Stimulated activated memory B cell treated with anti-CD40 and anti-IgM and Interleukin-4, amounts not matched to agents 10 μg/mL and 1 μg/mL and 100 μg/mL, for 72 hours (primary cell): Measurements from ENCODE around the gene ERCC6.
A peak's percentile ranks its signal among the peaks of the same experiment; 100 is the strongest.

Source experiments
- ATAC-seq: fragments of 150-1000 bp; cut with Tn5 transposase; 2 replicates; pipeline ENCODE4 v1.10.0; 2021
- H3K27ac Mint-ChIP-seq: one replicate; pipeline ENCODE4 v1.8.0; 2022; ENCODE audit warnings: mild to moderate bottlenecking, mixed read lengths
- H3K27me3 Mint-ChIP-seq: one replicate; pipeline ENCODE4 v1.8.0; 2022; ENCODE audit warnings: mixed read lengths
- H3K36me3 Mint-ChIP-seq: one replicate; pipeline ENCODE4 v1.8.0; 2022; ENCODE audit warnings: mixed read lengths
- H3K4me1 Mint-ChIP-seq: one replicate; pipeline ENCODE4 v1.8.0; 2022; ENCODE audit warnings: mixed read lengths
- H3K4me3 Mint-ChIP-seq: one replicate; pipeline ENCODE4 v1.8.0; 2022; ENCODE audit warnings: mild to moderate bottlenecking, moderate library complexity, mixed read lengths
- H3K9me3 Mint-ChIP-seq: one replicate; pipeline ENCODE4 v1.8.0; 2022; ENCODE audit warnings: mixed read lengths

The ERCC6 gene

DNA sequence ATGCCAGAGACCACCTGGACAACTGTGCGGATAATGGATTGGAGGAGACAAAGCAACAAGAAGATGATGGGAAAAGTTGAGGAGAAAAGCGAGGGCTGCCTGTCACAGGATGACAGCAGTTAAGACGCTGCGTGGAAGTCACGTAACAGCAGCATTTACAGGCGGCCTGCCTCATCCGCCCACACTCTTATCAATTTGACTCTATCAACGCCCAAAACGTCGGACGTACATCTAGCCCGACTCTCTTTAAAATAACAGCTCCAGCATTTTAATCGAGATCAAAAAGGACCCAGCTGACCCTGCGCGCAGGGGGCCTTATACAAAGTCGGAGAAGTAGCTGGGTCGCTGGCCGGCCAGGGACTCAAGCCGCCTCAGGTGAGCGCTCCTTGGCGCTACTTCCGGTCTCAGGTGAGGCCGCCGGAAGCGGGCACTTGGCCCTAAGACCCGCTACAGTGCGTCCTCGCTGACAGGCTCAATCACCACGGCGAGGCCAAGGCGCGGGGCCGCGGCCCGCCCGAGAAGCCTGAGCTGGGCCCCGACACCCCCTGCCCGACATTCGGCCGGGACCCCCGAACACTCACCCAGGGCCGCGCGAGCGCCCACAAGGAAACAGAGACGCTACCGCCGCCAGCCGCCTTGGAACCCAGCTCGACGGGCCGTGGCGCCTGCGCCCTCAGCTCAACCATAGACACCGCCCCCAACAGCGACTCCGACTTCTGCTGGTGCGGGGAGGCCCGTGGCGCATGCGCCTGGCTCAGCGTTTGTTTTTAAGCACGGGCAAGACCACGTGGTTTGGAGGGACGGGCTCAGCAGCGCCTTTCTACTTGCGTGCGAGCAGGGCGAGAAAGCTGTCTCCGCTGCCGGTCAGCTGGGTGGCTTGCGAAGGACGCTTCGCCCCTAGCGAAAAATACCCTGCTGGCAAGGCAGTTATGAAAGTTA lies at the start of gene ERCC6:
TSS of gene ERCC6 (minus strand) at position 741 of the 939 bp plus-strand sequence.
- H3K4me3 Mint-ChIP-seq: peak within 1 kb of the TSS; percentile 87
- H3K9me3 Mint-ChIP-seq: peaks cover 7% of the 10 kb centered on the region
- peaks cover 36% of the 10 kb centered on the region for H3K36me3 Mint-ChIP-seq
- peaks cover 55% of the 10 kb centered on the region for H3K4me1 Mint-ChIP-seq
- H3K27ac Mint-ChIP-seq: peak within 1 kb of the TSS; percentile 99
- peak; percentile 95 for ATAC-seq
- peaks cover 11% of the 10 kb centered on the region for H3K27me3 Mint-ChIP-seq

DNA sequence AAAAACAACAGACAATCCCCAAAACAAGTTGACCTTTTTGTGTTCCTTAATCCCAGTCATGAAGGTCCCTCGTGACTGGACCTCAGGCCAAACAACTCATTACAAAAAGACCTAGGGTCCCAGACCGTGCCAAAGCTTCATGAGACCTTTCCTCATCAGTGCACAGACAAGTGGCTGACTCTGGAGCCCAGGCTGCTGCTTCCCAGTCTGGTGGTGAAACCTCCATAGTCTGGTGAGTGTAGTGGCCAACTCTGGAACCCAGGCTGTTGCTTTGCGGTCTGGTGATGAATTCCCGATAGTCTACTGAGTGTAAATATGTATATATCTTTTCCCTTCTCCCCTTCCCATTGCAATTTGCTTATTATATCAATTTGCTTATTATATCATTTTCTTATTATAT lies 49.1 kb upstream of the ERCC6 start:
- Mint-ChIP-seq H3K4me1 (peaks cover 1% of the 10 kb centered on the region), H3K4me3 (no peak overlapping the region), H3K9me3 (peaks cover 9% of the 10 kb centered on the region), H3K36me3 (no peaks in the 10 kb centered on the region), H3K27me3 (peaks cover 17% of the 10 kb centered on the region), H3K27ac (no peak overlapping the region)
- ATAC-seq: no peak

DNA sequence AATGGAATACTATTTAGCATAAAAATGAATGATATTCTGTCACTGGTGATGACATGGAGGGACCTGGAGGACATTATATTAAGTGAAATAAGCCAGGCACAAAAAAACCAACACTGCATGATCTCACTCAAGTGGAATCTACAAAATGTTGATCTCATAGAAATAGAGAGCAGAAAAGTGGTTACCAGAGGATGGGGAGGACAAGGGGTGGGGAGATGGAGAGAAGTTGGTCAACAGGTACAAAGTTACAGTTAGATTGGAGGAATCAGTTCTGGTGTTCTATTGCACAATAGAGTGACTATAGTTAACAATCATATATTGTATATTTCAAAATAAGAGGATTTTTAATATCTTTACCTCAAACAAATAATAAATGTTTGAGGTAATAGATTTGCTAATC lies 46.5 kb upstream of the ERCC6 start:
- H3K27ac Mint-ChIP-seq: no peak overlapping the region
- H3K4me1 Mint-ChIP-seq: peaks cover 8% of the 10 kb centered on the region
- H3K9me3 Mint-ChIP-seq: peaks cover 9% of the 10 kb centered on the region
- H3K4me3 Mint-ChIP-seq: no peak overlapping the region
- H3K27me3 Mint-ChIP-seq: peaks cover 38% of the 10 kb centered on the region
- no peaks in the 10 kb centered on the region for H3K36me3 Mint-ChIP-seq
- no peak for ATAC-seq

DNA sequence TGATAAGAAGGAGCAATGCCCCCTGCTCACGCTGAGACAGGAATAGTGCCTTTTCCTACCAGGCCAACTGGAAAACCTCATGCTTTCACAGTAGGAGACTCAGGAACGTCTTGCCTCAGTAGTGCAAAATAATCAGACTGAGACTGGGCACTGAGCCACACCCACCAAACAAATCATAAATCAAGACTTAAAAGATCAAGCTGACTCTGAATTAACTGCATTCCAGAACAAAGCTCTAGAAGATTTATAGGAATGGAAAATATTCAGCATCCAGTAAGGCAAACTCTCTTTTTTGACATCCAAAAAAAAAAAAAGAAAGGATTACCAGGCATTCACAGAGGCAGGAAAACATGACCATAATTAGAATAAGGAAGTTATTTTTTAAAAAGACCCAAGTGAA lies 40.7 kb upstream of the ERCC6 start:
- H3K27me3 Mint-ChIP-seq: peaks cover 53% of the 10 kb centered on the region
- H3K4me3 Mint-ChIP-seq: no peak overlapping the region
- H3K27ac Mint-ChIP-seq: no peak overlapping the region
- no peak for ATAC-seq
- H3K4me1 Mint-ChIP-seq: peaks cover 12% of the 10 kb centered on the region
- no peaks in the 10 kb centered on the region for H3K36me3 Mint-ChIP-seq
- H3K9me3 Mint-ChIP-seq: no peaks in the 10 kb centered on the region

DNA sequence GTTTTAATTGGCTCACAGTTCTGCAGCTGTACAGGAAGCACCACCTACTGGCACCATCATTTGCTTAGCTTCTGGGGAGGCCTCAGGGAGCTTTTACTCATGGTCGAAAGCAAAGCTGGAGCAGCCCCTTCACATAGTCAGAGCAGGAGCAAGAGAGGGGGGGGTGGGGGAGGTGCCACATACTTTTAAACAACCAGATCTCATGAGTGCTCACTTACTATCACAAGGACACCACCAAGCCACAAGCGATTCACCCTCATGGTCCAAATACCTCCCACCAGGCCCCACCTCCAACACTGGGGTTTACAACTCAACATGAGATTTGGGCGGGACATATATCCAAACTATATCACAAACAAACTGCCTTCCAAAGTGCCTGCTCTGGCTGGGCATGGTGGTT lies 39.5 kb upstream of the ERCC6 start:
- H3K9me3 Mint-ChIP-seq: no peaks in the 10 kb centered on the region
- ATAC-seq: no peak

DNA sequence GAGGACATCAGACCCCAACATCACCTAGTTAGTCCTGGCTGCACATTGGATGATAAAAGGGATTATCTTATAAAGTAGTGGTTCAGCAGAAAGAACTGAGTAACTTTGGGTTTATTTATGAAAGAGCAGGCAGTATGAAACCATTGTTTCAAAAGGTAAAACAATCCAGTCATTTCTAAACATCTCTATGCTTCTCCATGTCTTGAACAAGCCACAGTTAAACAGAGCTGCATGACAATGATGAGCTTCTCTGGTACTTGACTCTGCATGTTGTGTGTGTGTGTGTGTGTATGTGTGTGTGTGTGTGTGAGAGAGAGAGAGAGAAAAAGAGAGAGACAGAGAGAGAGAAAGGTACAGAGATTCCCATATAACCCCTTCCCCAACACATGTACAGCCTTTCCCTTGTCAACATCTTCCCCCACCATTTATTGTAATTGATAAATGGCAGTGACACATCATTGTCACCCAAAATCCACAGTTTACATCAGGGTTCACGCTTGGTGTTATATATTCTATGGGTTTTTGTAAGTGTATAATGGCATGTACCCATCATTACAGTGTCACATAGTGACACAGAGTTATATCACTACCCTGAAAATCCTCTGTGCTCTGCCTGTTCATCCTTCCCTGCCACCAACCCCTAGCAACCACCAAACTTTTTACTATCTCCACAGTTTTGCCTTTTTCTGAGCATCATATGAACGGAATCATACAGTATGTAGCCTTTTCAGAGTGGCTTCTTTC lies 38.4 kb upstream of the ERCC6 start:
- Mint-ChIP-seq H3K9me3 (no peaks in the 10 kb centered on the region), H3K27ac (no peak overlapping the region), H3K36me3 (no peaks in the 10 kb centered on the region), H3K27me3 (peaks cover 44% of the 10 kb centered on the region), H3K4me3 (no peak overlapping the region), H3K4me1 (peaks cover 12% of the 10 kb centered on the region)
- ATAC-seq: peak; percentile 45

More for the DNA sequence above, 39.5 kb upstream of the ERCC6 start:
- Mint-ChIP-seq H3K4me1 (peaks cover 12% of the 10 kb centered on the region), H3K4me3 (no peak overlapping the region), H3K27me3 (peaks cover 49% of the 10 kb centered on the region), H3K36me3 (no peaks in the 10 kb centered on the region), H3K27ac (no peak overlapping the region)

DNA sequence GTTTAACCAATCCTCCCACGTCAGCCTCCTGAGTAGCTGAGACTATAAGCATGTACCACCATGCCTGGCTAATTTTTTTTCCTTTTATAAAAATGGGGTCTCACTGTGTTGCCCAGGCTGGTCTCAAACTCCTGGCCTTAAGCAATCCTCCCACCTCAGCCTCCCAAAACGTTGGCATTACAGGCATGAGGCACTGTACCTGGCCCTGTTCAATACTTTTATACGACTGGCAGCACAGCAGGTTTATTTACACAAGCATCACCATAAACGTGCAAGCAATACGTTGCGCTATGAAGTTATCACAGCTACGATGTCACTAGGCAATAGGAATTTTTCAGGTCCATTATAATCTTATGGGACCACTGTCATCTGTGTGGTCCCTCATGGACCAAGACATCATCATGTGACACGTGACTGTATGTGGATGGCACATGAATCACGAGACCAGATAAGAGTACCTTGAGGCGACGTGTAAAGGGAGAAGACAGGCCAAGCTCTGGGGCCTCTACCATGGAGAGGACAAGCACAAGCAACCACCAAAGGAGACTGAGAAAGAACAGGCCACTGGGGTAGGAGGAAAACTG lies 36.7 kb upstream of the ERCC6 start:
- H3K36me3 Mint-ChIP-seq: no peaks in the 10 kb centered on the region
- H3K9me3 Mint-ChIP-seq: no peaks in the 10 kb centered on the region
- H3K4me3 Mint-ChIP-seq: no peak overlapping the region
- peaks cover 6% of the 10 kb centered on the region for H3K4me1 Mint-ChIP-seq
- no peak for ATAC-seq
- H3K27ac Mint-ChIP-seq: no peak overlapping the region
- peaks cover 38% of the 10 kb centered on the region for H3K27me3 Mint-ChIP-seq

DNA sequence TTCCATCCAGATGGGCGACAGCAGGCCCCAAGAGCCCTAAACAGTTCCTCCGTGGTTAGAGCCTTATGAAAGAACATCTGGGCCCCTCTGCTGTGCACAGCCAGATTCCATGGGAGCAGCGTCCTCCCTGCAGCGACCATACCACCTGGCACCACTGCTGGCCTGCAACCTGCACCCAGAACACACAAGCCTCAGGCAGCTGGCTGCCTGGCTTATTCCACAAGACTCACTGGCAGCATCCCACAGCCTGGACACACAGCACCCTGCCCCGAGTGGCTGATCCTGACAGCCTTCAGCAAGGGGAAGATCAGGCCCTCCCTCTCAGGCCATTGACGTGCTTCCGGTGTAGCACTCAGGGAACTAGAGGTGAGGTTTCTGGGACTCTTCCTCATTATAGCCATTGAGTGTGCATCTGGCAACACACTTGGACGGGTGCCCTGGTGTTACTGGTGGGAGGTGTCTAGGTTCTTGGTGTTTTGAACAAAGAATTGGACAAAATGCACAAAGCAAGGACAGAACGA lies 33.7 kb upstream of the ERCC6 start:
- no peak overlapping the region for H3K4me3 Mint-ChIP-seq
- H3K27me3 Mint-ChIP-seq: peaks cover 42% of the 10 kb centered on the region
- H3K36me3 Mint-ChIP-seq: peaks cover 7% of the 10 kb centered on the region
- H3K9me3 Mint-ChIP-seq: peaks cover 5% of the 10 kb centered on the region
- ATAC-seq: no peak
- H3K27ac Mint-ChIP-seq: no peak overlapping the region
- H3K4me1 Mint-ChIP-seq: peaks cover 17% of the 10 kb centered on the region

DNA sequence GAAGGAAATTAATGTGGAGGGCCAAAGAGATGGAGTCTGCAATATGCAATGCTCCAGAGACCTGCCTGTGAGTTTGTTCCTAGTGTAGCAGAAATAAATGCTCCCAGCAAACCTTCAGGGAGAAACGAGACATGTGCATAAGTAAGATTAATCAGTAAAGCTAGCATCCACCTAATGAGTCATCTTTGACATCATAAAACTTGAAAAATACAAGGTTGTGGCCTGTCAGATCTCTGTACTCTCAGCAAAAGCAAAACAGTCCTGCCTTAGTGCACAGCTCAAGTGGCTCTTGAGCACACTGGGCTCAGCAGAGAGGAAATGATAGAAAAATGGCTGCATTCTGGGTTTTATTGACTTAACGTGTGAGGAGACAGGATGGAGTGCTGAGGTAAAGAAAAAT lies 32.5 kb upstream of the ERCC6 start:
- Mint-ChIP-seq H3K4me1 (peaks cover 30% of the 10 kb centered on the region), H3K36me3 (peaks cover 7% of the 10 kb centered on the region), H3K4me3 (no peak overlapping the region), H3K27me3 (peaks cover 39% of the 10 kb centered on the region), H3K27ac (no peak overlapping the region), H3K9me3 (peaks cover 5% of the 10 kb centered on the region)
- no peak for ATAC-seq

DNA sequence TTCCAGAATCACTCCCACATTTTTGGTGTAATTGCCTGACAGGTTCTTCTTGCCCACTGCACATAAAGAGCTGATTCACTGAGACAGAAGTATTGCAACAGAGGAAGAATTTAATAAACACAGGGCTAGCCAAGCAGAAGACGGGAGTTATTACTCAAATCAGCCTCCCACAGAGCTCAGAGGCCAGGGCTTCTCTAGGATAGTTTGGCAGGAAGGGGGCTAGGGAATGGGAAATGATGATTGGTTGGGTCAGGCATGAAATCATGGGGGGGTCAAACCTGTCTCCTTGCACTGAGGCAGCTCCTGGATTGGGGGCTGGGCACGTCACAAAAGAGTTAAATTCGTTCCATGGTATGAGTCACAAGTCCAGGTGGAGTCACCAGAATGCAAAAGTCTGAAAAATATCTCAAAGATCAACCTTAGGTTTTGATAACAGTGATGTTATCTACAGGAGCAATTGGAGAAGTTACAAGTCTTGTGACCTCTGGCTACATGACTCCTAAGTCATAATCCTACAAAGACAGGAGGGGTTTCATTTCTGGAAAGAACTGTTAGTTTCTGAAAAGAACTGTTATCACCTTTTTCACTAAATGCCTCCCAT lies 30.2 kb upstream of the ERCC6 start:
- Mint-ChIP-seq H3K36me3 (peaks cover 7% of the 10 kb centered on the region), H3K4me3 (peak overlapping the region; percentile 36), H3K9me3 (peaks cover 7% of the 10 kb centered on the region), H3K27ac (peak overlapping the region; percentile 97), H3K27me3 (peaks cover 30% of the 10 kb centered on the region), H3K4me1 (peaks cover 42% of the 10 kb centered on the region)
- ATAC-seq: no peak

DNA sequence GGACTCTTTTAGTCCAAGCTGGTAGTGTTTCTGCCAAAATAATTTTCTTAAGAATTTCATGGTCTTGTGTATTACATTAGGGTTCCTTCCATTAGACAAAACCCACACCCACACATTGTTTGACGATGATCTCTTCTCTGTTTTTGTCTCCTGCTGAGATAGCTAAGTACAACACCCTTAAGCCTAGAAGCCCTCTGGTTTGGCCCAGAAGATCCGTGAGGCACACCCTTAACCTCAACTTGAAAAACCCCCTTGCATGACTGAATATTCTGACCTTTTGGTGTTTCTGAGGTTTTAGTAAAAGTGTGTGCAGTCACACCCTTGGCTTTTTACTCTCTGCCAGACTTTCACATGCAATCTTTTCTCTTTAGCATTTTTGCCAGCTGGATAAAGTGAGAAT lies 29.3 kb upstream of the ERCC6 start:
- H3K4me1 Mint-ChIP-seq: peaks cover 46% of the 10 kb centered on the region
- peak overlapping the region; percentile 36 for H3K4me3 Mint-ChIP-seq
- H3K9me3 Mint-ChIP-seq: peaks cover 7% of the 10 kb centered on the region
- H3K27me3 Mint-ChIP-seq: peaks cover 23% of the 10 kb centered on the region
- H3K27ac Mint-ChIP-seq: peak overlapping the region; percentile 97
- ATAC-seq: peak; percentile 95
- H3K36me3 Mint-ChIP-seq: peaks cover 7% of the 10 kb centered on the region

DNA sequence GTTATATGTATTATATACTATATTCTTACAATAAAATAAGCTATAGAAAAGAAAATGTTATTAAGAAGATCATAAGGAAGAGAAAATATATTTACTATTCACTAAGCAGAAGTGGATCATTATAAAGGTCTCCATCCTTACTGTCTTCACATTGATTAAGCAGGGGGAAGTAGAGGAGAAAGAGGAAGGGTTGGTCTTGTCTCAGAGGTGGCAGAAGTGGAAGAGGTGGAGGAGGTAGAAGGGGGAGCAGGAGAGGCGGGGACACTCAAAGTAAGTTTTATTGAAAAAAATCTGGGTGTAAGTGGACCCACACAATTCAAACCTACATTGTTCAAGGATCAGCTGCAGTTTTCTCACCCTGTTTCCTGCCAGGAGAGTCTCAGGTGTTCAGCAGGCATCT lies 28.9 kb upstream of the ERCC6 start:
- Mint-ChIP-seq H3K36me3 (peaks cover 7% of the 10 kb centered on the region), H3K27ac (peak overlapping the region; percentile 97), H3K4me1 (peaks cover 46% of the 10 kb centered on the region), H3K27me3 (peaks cover 25% of the 10 kb centered on the region), H3K4me3 (peak overlapping the region; percentile 22), H3K9me3 (peaks cover 7% of the 10 kb centered on the region)
- peak; percentile 77 for ATAC-seq

DNA sequence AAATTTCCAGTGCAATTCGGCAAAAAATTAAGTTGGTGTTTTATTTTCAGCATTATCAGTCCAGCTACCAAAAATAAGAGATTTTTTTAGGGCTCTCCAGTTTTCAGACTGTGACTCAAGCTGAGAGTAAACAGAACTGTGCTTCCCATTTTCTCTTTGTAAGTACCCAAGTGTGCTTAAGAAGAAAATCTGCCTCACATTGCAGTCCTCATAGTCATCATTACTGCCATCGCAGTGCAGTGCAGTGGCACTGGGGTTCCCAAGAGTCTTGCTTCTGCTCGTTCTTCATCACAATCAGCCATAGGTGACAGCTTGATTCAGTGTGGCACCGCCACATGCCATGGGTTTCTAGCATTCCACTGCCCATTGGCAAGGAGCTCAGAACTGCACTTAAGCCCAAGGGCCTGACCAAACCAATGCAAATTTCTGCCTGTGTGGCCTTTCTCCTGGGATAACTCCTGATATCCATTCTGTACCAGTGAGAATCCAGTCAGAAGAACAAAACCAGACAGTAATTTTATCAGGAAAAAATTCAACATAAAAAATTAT lies 25.6 kb upstream of the ERCC6 start:
- peaks cover 36% of the 10 kb centered on the region for H3K27me3 Mint-ChIP-seq
- H3K9me3 Mint-ChIP-seq: peaks cover 7% of the 10 kb centered on the region
- H3K4me1 Mint-ChIP-seq: peaks cover 46% of the 10 kb centered on the region

DNA sequence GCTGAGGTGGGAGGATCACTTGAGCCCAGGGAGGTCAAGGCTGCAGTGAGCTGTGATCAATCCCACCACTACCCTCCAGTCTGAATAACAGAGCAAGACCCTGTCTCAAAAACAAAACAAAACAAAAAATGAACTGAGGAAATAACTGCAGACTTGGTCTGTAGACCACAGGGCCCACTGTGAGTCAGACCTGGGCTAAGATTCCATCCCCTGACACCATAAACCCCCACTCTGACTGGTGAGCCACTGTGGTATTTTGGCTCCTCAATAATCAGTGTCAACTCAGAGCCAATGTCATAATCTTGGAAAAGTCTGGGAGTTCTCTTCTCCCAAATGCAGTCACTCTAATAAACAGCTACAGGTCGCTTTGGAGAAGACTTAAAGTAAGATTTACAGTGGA lies 24.0 kb upstream of the ERCC6 start:
- H3K36me3 Mint-ChIP-seq: peaks cover 6% of the 10 kb centered on the region
- H3K27me3 Mint-ChIP-seq: peaks cover 44% of the 10 kb centered on the region
- no peak for ATAC-seq
- peaks cover 32% of the 10 kb centered on the region for H3K4me1 Mint-ChIP-seq
- H3K9me3 Mint-ChIP-seq: peaks cover 2% of the 10 kb centered on the region
- H3K27ac Mint-ChIP-seq: peak overlapping the region; percentile 43
- no peak overlapping the region for H3K4me3 Mint-ChIP-seq

More for the DNA sequence above, 25.6 kb upstream of the ERCC6 start:
- Mint-ChIP-seq H3K4me3 (no peak overlapping the region), H3K36me3 (peaks cover 7% of the 10 kb centered on the region), H3K27ac (no peak overlapping the region)
- no peak for ATAC-seq
